CD14-positive monocyte (primary cell): ENCODE results near the gene TXN2. TPM values are rescaled to one million over a fixed set of nuclear protein-coding genes. Genes with fewer than 3 reads are reported as not detected.
"Not testable (repeated sequence)": the region's sequence is repeated elsewhere in the genome, so short reads cannot be mapped to it uniquely, and the experiment has no call there.

ENCODE experiments used
- DNase-seq, 3 donors: peaks; one replicate each; pipeline ENCODE4 v3.0.0-alpha.2; 2011 to 2022
- H2AFZ ChIP-seq: 2 replicates; pipeline ENCODE4 v1.6.0; 2012; ENCODE audit warnings: mild to moderate bottlenecking, low read depth, low read length, inconsistent platforms; ENCODE audit not compliant: insufficient read depth, poor library complexity, severe bottlenecking
- H3K27ac ChIP-seq, 2 donors: 1 replicate in 1 of 2; 2 replicates in 1 of 2; pipeline ENCODE4 v1.5.1; 2012 to 2013; ENCODE audit warnings: low read length in 2 of 2, control low read depth in 1 of 2, inconsistent platforms in 1 of 2, low read depth in 1 of 2, mild to moderate bottlenecking in 1 of 2
- H3K27me3 ChIP-seq, 2 donors: one replicate each; pipeline versions ENCODE4 v1.6.0 to v1.6.1; 2011 to 2013; ENCODE audit warnings: low read length in 2 of 2; ENCODE audit not compliant: control insufficient read depth in 2 of 2, insufficient read depth in 2 of 2
- H3K36me3 ChIP-seq, 2 donors: replicated peaks in 1 of 2; 1 replicate in 1 of 2; 2 replicates in 1 of 2; pipeline versions ENCODE4 v1.5.1 to v1.6.1; 2012 to 2013; ENCODE audit warnings: low read length in 2 of 2, control low read depth in 1 of 2, inconsistent platforms in 1 of 2, mild to moderate bottlenecking in 1 of 2; ENCODE audit not compliant: insufficient read depth in 2 of 2, control insufficient read depth in 1 of 2
- H3K4me1 ChIP-seq, 2 donors: 1 replicate in 1 of 2; 2 replicates in 1 of 2; pipeline versions ENCODE4 v1.5.1 to v1.6.1; 2012 to 2013; ENCODE audit warnings: low read length in 2 of 2, control low read depth in 1 of 2, inconsistent platforms in 1 of 2, mild to moderate bottlenecking in 1 of 2, moderate library complexity in 1 of 2; ENCODE audit not compliant: insufficient read depth in 2 of 2, control insufficient read depth in 1 of 2
- H3K4me2 ChIP-seq: replicated peaks from 2 replicates; pipeline ENCODE3; 2012; ENCODE audit warnings: low read length, moderate library complexity, mild to moderate bottlenecking; ENCODE audit not compliant: poor library complexity, severe bottlenecking; ENCODE audit errors: extremely low read depth
- H3K4me3 ChIP-seq, 3 experiments: fragments of 200-600 bp in 1 of 3; sonication (generic) in 1 of 3; replicated peaks in 1 of 3; 1 replicate in 2 of 3; 2 replicates in 1 of 3; pipeline ENCODE4 v1.5.1; 2011 to 2013; ENCODE audit warnings: low read length in 3 of 3, mild to moderate bottlenecking in 3 of 3, control low read depth in 2 of 3, low read depth in 2 of 3, inconsistent platforms in 1 of 3, moderate library complexity in 1 of 3
- H3K79me2 ChIP-seq: 2 replicates; pipeline ENCODE4 v1.6.0; 2012; ENCODE audit warnings: mild to moderate bottlenecking, control low read depth, inconsistent platforms, low read length, moderate library complexity; ENCODE audit not compliant: insufficient read depth
- H3K9ac ChIP-seq: 2 replicates; pipeline ENCODE4 v1.6.0; 2017; ENCODE audit warnings: low read length, mild to moderate bottlenecking; ENCODE audit not compliant: insufficient read depth, poor library complexity, severe bottlenecking
- H3K9me3 ChIP-seq, 2 donors: replicated peaks in 1 of 2; 1 replicate in 1 of 2; 2 replicates in 1 of 2; pipeline versions ENCODE4 v1.5.1 to v1.6.1; 2012 to 2013; ENCODE audit warnings: low read length in 2 of 2, control low read depth in 1 of 2; ENCODE audit not compliant: control insufficient read depth in 1 of 2, insufficient read depth in 1 of 2
- H4K20me1 ChIP-seq: 2 replicates; pipeline ENCODE4 v1.6.0; 2012; ENCODE audit warnings: mild to moderate bottlenecking, low read length, control low read depth, moderate library complexity; ENCODE audit not compliant: insufficient read depth
- H3K27ac Mint-ChIP-seq, 7 donors: one replicate each; pipeline ENCODE4 v1.8.0; 2020; ENCODE audit warnings: mild to moderate bottlenecking in 7 of 7, mixed read lengths in 7 of 7, moderate library complexity in 6 of 7, inconsistent platforms in 2 of 7
- H3K27me3 Mint-ChIP-seq, 3 donors: one replicate each; pipeline ENCODE4 v1.8.0; 2021 to 2022; ENCODE audit warnings: low read depth in 3 of 3, mild to moderate bottlenecking in 3 of 3, mixed read lengths in 3 of 3, moderate library complexity in 3 of 3, inconsistent platforms in 1 of 3
- H3K36me3 Mint-ChIP-seq, 2 donors: one replicate each; pipeline ENCODE4 v1.8.0; 2020; ENCODE audit warnings: mixed read lengths in 2 of 2, inconsistent platforms in 1 of 2, mild to moderate bottlenecking in 1 of 2
- H3K4me1 Mint-ChIP-seq: one replicate; pipeline ENCODE4 v1.8.0; 2020; ENCODE audit warnings: mild to moderate bottlenecking, mixed read lengths
- H3K4me3 Mint-ChIP-seq, 2 donors: one replicate each; pipeline ENCODE4 v1.8.0; 2020; ENCODE audit warnings: mild to moderate bottlenecking in 2 of 2, mixed read lengths in 2 of 2, moderate library complexity in 1 of 2
- H3K9me3 Mint-ChIP-seq, 7 donors: one replicate each; pipeline ENCODE4 v1.8.0; 2020 to 2022; ENCODE audit warnings: mixed read lengths in 7 of 7, mild to moderate bottlenecking in 6 of 7, moderate library complexity in 6 of 7, inconsistent platforms in 2 of 7
- CTCF ChIP-seq: fragments of 200-600 bp; IDR thresholded peaks from one replicate; pipeline ENCODE4 v1.8.0; 2022; ENCODE audit warnings: antibody characterized with exemption, mild to moderate bottlenecking
- WGBS: methylation state at CpG from one replicate; pipeline ENCODE4 v1.1.5; 2013; ENCODE audit warnings: missing lambda C conversion rate; ENCODE audit not compliant: insufficient coverage; 5-methylcytosine and 5-hydroxymethylcytosine counted together
- intact Hi-C, 2 donors: fragments of 100-400 bp; cut with micrococcal nuclease; formaldehyde crosslinking; loops; one replicate each; pipeline versions ENCODE4 v1.15.0 to v1.15.1; 2023
- polyA plus RNA-seq, 3 donors: library from polyadenylated mRNA; depleted of rRNA in 1 of 3; unstranded in 2 of 3; stranded (reverse) in 1 of 3; fragments of 300-500 nt in 2 of 3; fragments of >200 nt in 1 of 3; fragmentation: Illumina TruSeq in 2 of 3; gene quantifications; 1 replicate in 2 of 3; 2 replicates in 1 of 3; pipeline ENCODE4 v1.2.3, GENCODE V29; 2012 to 2021

TXN2 gene
- polyA plus RNA-seq, 3 donors, result 79.8 to 141 (median 140) TPM

GRCh38 chr22:36425977-36426523 lies 55.4 kb downstream of the TXN2 start:
- H3K9ac ChIP-seq, result no peak overlapping the region
- 80% methylated on average over 1 of the region's 2 CpGs for WGBS
- Mint-ChIP-seq H3K4me3 (peak overlapping the region in 1 of 2 donors; percentile 26), H3K4me1 (peaks cover 42% of the 10 kb centered on the region), H3K36me3 (peaks cover 2 to 3% of the 10 kb centered on the region in 2 donors), H3K27ac (peak overlapping the region; percentile 46 to 82 (median 77)), H3K9me3 (peaks cover 0 to 3% (median 0%) of the 10 kb centered on the region in 7 donors), H3K27me3 (no peaks in the 10 kb centered on the region)
- H2AFZ ChIP-seq, result peak overlapping the region; percentile 43
- H3K79me2 ChIP-seq, result no peaks in the 10 kb centered on the region
- no peak for TF ChIP-seq CTCF
- peak overlapping the region; percentile 30 to 49 for H3K27ac ChIP-seq
- no peaks in the 10 kb centered on the region for H3K27me3 ChIP-seq
- no peaks in the 10 kb centered on the region for H3K9me3 ChIP-seq
- H3K4me2 ChIP-seq, result no peak overlapping the region
- H3K36me3 ChIP-seq, result no peaks in the 10 kb centered on the region
- H4K20me1 ChIP-seq, result no peaks in the 10 kb centered on the region
- H3K4me1 ChIP-seq, result peaks cover 41 to 43% of the 10 kb centered on the region in 2 donors
- no peak overlapping the region for H3K4me3 ChIP-seq
- intact Hi-C loops, result no loop called here
- DNase-seq, result peak in 2 of 3 donors; percentile 59 to 62

- no peaks in the 10 kb centered on the region for H3K9me3 ChIP-seq
These were observed 56.4 kb downstream of the TXN2 start for GRCh38 chr22:36424901-36425579.

GRCh38 chr22:36424466-36424865 lies 57.0 kb downstream of the TXN2 start:
- H2AFZ ChIP-seq, H3K36me3 Mint-ChIP-seq, H3K9ac ChIP-seq, H3K27me3 Mint-ChIP-seq, H3K9me3 ChIP-seq, H3K4me2 ChIP-seq, H3K27me3 ChIP-seq, H3K9me3 Mint-ChIP-seq, DNase-seq, H3K27ac ChIP-seq, H3K36me3 ChIP-seq, intact Hi-C loops, H3K79me2 ChIP-seq, H4K20me1 ChIP-seq, H3K4me3 Mint-ChIP-seq, H3K4me3 ChIP-seq: not testable (repeated sequence)
- peaks cover 50% of the 10 kb centered on the region for H3K4me1 Mint-ChIP-seq
- H3K4me1 ChIP-seq, result peaks cover 44 to 46% of the 10 kb centered on the region in 2 donors
- H3K27ac Mint-ChIP-seq, result peak overlapping the region in 2 of 7 donors; percentile 74 to 76
- WGBS, result 98% methylated on average over 5 of the region's 5 CpGs

More at GRCh38 chr22:36424901-36425579, 56.4 kb downstream of the TXN2 start:
- H3K79me2 ChIP-seq, result no peaks in the 10 kb centered on the region
- TF ChIP-seq CTCF, result no peak
- H3K4me3 Mint-ChIP-seq, result peak overlapping the region in 1 of 2 donors; percentile 3
- H2AFZ ChIP-seq, result no peak overlapping the region
- intact Hi-C loops, result no loop called here
- H3K36me3 ChIP-seq, result no peaks in the 10 kb centered on the region
- no peak overlapping the region for H3K4me3 ChIP-seq
- WGBS, result 83% methylated on average over 1 of the region's 5 CpGs
- no peak overlapping the region for H3K4me2 ChIP-seq
- H3K27me3 Mint-ChIP-seq, result no peaks in the 10 kb centered on the region
- H3K9me3 Mint-ChIP-seq, result peaks cover 0 to 3% (median 0%) of the 10 kb centered on the region in 7 donors
- H3K9ac ChIP-seq, result no peak overlapping the region
- no peaks in the 10 kb centered on the region for H4K20me1 ChIP-seq
- H3K27ac ChIP-seq, result no peak overlapping the region
- H3K4me1 ChIP-seq, result peaks cover 41 to 43% of the 10 kb centered on the region in 2 donors
- no peaks in the 10 kb centered on the region for H3K27me3 ChIP-seq
- H3K36me3 Mint-ChIP-seq, result peaks cover 2 to 3% of the 10 kb centered on the region in 2 donors
- peaks cover 46% of the 10 kb centered on the region for H3K4me1 Mint-ChIP-seq
- peak overlapping the region in 5 of 7 donors; percentile 4 to 82 (median 74) for H3K27ac Mint-ChIP-seq
- DNase-seq, result peak in 1 of 3 donors; percentile 39
